Panc1 (cell line): ENCODE results near the gene ZNF444. TPM values are rescaled to one million over a fixed set of nuclear protein-coding genes. Genes with fewer than 3 reads are reported as not detected.

ENCODE experiments used
- ATAC-seq: fragments of 200-7000 bp; cut with Tn5 transposase; 2 replicates; pipeline ENCODE4 v1.9.1; 2020; ENCODE audit warnings: mild to moderate bottlenecking, moderate library complexity
- BruUV-seq: library from RNA; stranded (reverse); fragments of 400-500 nt; replicated peaks from 2 replicates; lab custom pipeline; 2021; lab: Mats Ljungman, UMichigan
- CTCF ChIA-PET: fragments of 300-600 bp; sonication (Branson Sonifier 250); formaldehyde crosslinking; loops from one replicate; lab custom pipeline; 2022; ENCODE audit warnings: antibody characterized with exemption; lab: Charles Lee
- POLR2A ChIA-PET: fragments of 300-600 bp; sonication (Branson Sonifier 250); formaldehyde crosslinking; loops from one replicate; lab custom pipeline; 2022; ENCODE audit warnings: antibody characterized with exemption; lab: Charles Lee
- DNase-seq: peaks from one replicate; pipeline ENCODE4 v3.0.0-alpha.2; 2010; ENCODE audit warnings: low read depth, low spot score
- H3K27ac ChIP-seq: 2 replicates; pipeline ENCODE4 v1.5.1; 2011; ENCODE audit warnings: mild to moderate bottlenecking, low read length, inconsistent platforms
- H3K27me3 ChIP-seq: fragments of 200-500 bp; sonication (Bioruptor generic); 2 replicates; pipeline ENCODE4 v1.6.0; 2014; ENCODE audit warnings: low read length, inconsistent platforms; ENCODE audit not compliant: control insufficient read depth, insufficient read depth
- H3K36me3 ChIP-seq: fragments of 200-500 bp; sonication (Bioruptor generic); 2 replicates; pipeline ENCODE4 v1.5.1; 2014; ENCODE audit warnings: inconsistent platforms, mild to moderate bottlenecking, low read length, moderate library complexity; ENCODE audit not compliant: control insufficient read depth, insufficient read depth
- H3K4me1 ChIP-seq: 2 replicates; pipeline ENCODE4 v1.5.1; 2011; ENCODE audit warnings: inconsistent platforms, mild to moderate bottlenecking, low read length, moderate library complexity; ENCODE audit not compliant: control insufficient read depth, insufficient read depth
- H3K4me3 ChIP-seq, 2 experiments: 2 replicates each; pipeline ENCODE4 v1.5.1; 2011 to 2012; ENCODE audit warnings: low read depth in 2 of 2, low read length in 2 of 2, mild to moderate bottlenecking in 2 of 2, inconsistent platforms in 1 of 2, moderate library complexity in 1 of 2
- H3K9me3 ChIP-seq: fragments of 200-500 bp; sonication (Bioruptor generic); 2 replicates; pipeline ENCODE4 v1.5.1; 2014; ENCODE audit warnings: low read depth, mild to moderate bottlenecking, inconsistent platforms, low read length, moderate library complexity; ENCODE audit not compliant: control insufficient read depth, insufficient read depth
- POLR2AphosphoS5 ChIP-seq: IDR thresholded peaks from 2 replicates; pipeline ENCODE4 v1.6.1; 2012; ENCODE audit warnings: mild to moderate bottlenecking, low read depth, low read length, moderate library complexity
- SIN3A ChIP-seq: IDR thresholded peaks from 2 replicates; pipeline ENCODE4 v1.6.1; 2012; ENCODE audit warnings: low read depth, mild to moderate bottlenecking, low read length, moderate library complexity, borderline replicate concordance; ENCODE audit not compliant: insufficient read depth
- TCF7L2 ChIP-seq: IDR thresholded peaks from 2 replicates; pipeline ENCODE4 v1.6.1; 2011; ENCODE audit warnings: mild to moderate bottlenecking, low read depth, low read length, inconsistent platforms
- in situ Hi-C: cut with HindIII; loops from 2 replicates; pipeline ENCODE4 v1.10.0; 2016; ENCODE audit warnings: low sequenced_read_pairs, low pct_unique_long_range_greater_than_20kb
- intact Hi-C: fragments of 100-400 bp; cut with micrococcal nuclease; formaldehyde crosslinking; loops from one replicate; pipeline ENCODE4 v1.10.0; 2022; ENCODE audit not compliant: unreplicated experiment
- total RNA-seq: library from RNA; stranded (reverse); gene quantifications from one replicate; pipeline ENCODE4 v1.2.1, GENCODE V29; 2021; ENCODE audit not compliant: unreplicated experiment
- TF ChIP-seq, protein P1 (sequence below), 2 experiments: IDR thresholded peaks; 2 replicates each; pipeline ENCODE4 v1.6.1; 2011 to 2012; ENCODE audit warnings: low read depth in 2 of 2, control low read depth in 1 of 2, low read length in 1 of 2, mild to moderate bottlenecking in 1 of 2, moderate library complexity in 1 of 2; ENCODE audit not compliant: insufficient read depth in 1 of 2
- TF ChIP-seq, protein P2 (sequence below): fragments of 450-650 bp; IDR thresholded peaks from 2 replicates; pipeline ENCODE4 v1.5.1; 2017; ENCODE audit warnings: mild to moderate bottlenecking

The ZNF444 gene
- total RNA-seq, 1 experiment from 2014 or later = 81.5 TPM

DNA sequence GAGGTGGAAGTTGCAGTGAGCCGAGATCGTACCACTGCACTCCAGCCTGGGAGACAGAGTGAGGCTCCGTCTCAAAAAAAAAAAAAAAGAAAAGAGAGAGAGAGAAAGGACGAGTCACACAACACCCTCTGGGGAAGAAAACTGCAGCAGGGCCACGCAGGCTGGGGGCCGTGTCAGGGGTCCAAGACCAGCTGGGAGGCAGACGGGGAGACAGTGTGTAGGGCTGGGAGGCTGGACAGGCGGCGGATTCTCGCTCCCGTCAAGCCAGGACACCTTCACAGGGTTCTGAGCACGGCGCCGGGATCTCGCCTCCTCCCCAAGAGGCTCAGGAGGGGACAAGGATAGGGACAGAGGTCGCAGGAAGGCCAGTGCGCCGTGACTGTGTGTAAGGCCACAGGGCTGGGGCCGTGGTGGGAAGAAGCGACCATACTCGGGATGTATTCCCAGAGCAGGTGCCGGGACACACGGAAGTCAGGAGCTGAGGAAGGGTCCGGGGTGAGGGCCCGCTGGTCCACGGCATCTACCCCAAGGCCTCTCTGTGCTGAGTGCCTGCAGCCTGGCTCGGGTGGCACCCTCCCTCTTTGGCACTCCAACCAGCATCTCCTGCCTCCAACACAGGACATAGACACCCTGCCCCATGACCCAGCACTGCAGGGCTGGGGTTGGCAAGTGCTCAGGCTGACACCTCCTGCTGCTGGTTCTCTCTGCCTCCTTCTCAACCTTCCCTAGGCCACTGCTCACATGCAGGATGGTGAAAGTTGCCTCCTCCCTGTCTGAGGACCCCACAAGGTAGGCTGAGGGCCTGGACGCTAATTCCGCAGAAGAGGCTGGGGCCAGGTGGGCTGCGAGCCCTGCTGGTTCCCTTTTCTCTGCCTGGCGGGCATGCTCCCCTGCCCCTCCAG lies 41.2 kb upstream of the ZNF444 start:
- in situ Hi-C loops = no loop called here
- no peaks in the 10 kb centered on the region for H3K9me3 ChIP-seq
- ATAC-seq = 0 out of 2 replicates have a peak, but pooled peaks have one; percentile 19
- no peak for DNase-seq
- H3K4me3 ChIP-seq = no peak overlapping the region
- peaks cover 6% of the 10 kb centered on the region for H3K36me3 ChIP-seq
- H3K4me1 ChIP-seq = peaks cover 9% of the 10 kb centered on the region
- intact Hi-C loops = no loop called here
- no peak overlapping the region for H3K27ac ChIP-seq
- no TSS peak for BruUV-seq
- no peaks in the 10 kb centered on the region for H3K27me3 ChIP-seq
- ChIA-PET CTCF (no interaction called here), POLR2A (no interaction called here)
- TF ChIP-seq SIN3A (no peak), POLR2AphosphoS5 (no peak), TCF7L2 (no peak)
- TF ChIP-seq, protein P1, sequence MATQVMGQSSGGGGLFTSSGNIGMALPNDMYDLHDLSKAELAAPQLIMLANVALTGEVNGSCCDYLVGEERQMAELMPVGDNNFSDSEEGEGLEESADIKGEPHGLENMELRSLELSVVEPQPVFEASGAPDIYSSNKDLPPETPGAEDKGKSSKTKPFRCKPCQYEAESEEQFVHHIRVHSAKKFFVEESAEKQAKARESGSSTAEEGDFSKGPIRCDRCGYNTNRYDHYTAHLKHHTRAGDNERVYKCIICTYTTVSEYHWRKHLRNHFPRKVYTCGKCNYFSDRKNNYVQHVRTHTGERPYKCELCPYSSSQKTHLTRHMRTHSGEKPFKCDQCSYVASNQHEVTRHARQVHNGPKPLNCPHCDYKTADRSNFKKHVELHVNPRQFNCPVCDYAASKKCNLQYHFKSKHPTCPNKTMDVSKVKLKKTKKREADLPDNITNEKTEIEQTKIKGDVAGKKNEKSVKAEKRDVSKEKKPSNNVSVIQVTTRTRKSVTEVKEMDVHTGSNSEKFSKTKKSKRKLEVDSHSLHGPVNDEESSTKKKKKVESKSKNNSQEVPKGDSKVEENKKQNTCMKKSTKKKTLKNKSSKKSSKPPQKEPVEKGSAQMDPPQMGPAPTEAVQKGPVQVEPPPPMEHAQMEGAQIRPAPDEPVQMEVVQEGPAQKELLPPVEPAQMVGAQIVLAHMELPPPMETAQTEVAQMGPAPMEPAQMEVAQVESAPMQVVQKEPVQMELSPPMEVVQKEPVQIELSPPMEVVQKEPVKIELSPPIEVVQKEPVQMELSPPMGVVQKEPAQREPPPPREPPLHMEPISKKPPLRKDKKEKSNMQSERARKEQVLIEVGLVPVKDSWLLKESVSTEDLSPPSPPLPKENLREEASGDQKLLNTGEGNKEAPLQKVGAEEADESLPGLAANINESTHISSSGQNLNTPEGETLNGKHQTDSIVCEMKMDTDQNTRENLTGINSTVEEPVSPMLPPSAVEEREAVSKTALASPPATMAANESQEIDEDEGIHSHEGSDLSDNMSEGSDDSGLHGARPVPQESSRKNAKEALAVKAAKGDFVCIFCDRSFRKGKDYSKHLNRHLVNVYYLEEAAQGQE (IDR thresholded peaks at IDR 0.05; ENCODE audit: insufficient read depth in 1 of 2, low read depth in 2 of 2, low read length in 1 of 2) = no peak
- TF ChIP-seq, protein P2, sequence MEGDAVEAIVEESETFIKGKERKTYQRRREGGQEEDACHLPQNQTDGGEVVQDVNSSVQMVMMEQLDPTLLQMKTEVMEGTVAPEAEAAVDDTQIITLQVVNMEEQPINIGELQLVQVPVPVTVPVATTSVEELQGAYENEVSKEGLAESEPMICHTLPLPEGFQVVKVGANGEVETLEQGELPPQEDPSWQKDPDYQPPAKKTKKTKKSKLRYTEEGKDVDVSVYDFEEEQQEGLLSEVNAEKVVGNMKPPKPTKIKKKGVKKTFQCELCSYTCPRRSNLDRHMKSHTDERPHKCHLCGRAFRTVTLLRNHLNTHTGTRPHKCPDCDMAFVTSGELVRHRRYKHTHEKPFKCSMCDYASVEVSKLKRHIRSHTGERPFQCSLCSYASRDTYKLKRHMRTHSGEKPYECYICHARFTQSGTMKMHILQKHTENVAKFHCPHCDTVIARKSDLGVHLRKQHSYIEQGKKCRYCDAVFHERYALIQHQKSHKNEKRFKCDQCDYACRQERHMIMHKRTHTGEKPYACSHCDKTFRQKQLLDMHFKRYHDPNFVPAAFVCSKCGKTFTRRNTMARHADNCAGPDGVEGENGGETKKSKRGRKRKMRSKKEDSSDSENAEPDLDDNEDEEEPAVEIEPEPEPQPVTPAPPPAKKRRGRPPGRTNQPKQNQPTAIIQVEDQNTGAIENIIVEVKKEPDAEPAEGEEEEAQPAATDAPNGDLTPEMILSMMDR = no peak

DNA sequence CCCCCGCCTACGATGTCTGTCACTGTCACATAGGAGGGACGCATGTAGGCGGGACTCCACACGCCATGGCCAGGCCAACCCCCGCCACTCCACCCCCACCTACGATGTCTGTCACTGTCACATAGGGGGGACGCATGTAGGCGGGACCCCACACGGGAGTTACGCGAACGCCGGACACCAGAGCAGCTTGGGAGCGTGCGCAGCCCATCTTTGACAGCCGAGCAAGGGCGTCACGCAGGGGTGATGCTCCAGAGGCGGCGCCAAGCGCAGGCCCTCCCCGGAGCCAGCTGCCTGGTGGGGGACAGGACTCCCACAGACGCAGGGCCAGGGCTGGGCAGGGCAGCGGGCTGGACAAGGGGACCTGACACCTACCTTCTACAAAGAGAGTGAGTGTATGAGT lies 40.0 kb upstream of the ZNF444 start:
- H3K27me3 ChIP-seq = no peaks in the 10 kb centered on the region
- peaks cover 6% of the 10 kb centered on the region for H3K36me3 ChIP-seq
- ATAC-seq = no peak
- TF ChIP-seq POLR2AphosphoS5 (no peak), TCF7L2 (no peak), SIN3A (no peak)
- TF ChIP-seq, protein P1 (IDR thresholded peaks at IDR 0.05; ENCODE audit: insufficient read depth in 1 of 2, low read depth in 2 of 2, low read length in 1 of 2) = no peak
- TF ChIP-seq, protein P2 = no peak
- no peak overlapping the region for H3K27ac ChIP-seq
- DNase-seq = no peak
- intact Hi-C loops (no loop called here), in situ Hi-C loops (no loop called here)
- POLR2A ChIA-PET = no interaction called here
- no peaks in the 10 kb centered on the region for H3K9me3 ChIP-seq
- CTCF ChIA-PET = no interaction called here
- H3K4me1 ChIP-seq = peaks cover 19% of the 10 kb centered on the region
- no peak overlapping the region for H3K4me3 ChIP-seq
- TSS peak; percentile 49 for BruUV-seq
